ENCODE results near the gene ITGA1. TPM values are rescaled to one million over a fixed set of nuclear protein-coding genes. Genes with fewer than 3 reads are reported as not detected.
A peak's percentile ranks its signal among the peaks of the same experiment; 100 is the strongest.
"Not testable (repeated sequence)": the region's sequence is repeated elsewhere in the genome, so short reads cannot be mapped to it uniquely, and the experiment has no call there.

Gene ITGA1
- polyA plus RNA-seq, 2 donors, result 5.3 to 7.7 TPM

DNA sequence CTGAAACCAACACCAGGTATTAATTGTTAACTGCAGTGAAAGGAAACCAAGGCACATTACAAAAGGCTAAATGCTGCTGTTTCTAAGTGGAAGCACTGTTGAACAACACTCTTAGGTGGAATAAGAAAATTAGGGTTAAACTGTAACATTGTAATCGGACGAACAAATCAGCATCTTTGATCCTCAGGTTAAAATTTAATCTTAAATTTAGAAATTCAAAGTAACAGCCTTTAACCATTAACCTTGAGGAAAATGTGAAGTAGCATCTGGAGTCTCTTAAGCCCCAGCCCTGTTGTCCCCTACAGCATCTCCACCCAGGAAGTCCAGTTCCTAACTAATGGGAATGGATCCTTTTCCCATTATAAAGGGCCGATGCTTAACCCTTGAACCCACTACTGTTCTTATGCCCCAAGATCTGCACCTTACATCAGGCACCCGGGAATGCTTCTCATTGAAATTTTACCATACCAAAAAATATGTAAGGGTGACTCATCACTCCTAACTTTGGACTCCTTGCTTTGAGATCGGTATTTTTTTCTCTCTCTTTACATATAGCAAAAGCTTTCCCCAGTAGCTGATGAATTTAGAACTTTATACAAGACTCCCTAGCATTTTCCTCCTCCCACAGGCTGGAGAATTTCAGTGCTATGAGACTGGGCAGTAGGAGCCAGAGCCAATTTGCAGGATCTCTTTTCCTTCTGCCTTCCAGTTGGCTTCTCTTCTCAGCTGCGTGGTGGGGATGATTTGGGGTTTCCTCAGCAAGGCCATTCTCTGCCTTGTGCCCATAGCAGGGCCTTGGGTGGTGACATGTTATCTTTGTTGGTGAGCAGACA is 169.4 kb downstream of the ITGA1 start:
- Histone ChIP-seq H3K4me3 (ENCODE audit: low read depth in 1 of 2, low read length in 2 of 2) (no peak overlapping the region), H3K4me1 (ENCODE audit: control insufficient read depth in 2 of 2, insufficient read depth in 2 of 2, low read length in 1 of 2) (peaks cover 0 to 2% of the 10 kb centered on the region in 2 donors), H3K27me3 (ENCODE audit: control insufficient read depth in 1 of 2, insufficient read depth in 2 of 2, low read length in 2 of 2) (no peaks in the 10 kb centered on the region), H3K27ac (ENCODE audit: low read depth in 2 of 2, low read length in 1 of 2) (no peak overlapping the region), H3K36me3 (ENCODE audit: control insufficient read depth in 2 of 2, insufficient read depth in 2 of 2, low read length in 1 of 2) (no peaks in the 10 kb centered on the region), H3K9me3 (ENCODE audit: control insufficient read depth in 2 of 2, insufficient read depth in 1 of 2, low read depth in 1 of 2, low read length in 1 of 2) (no peaks in the 10 kb centered on the region)
- 66 to 79% methylated on average over 6 of the region's 6 CpGs for WGBS, 2 donors

DNA sequence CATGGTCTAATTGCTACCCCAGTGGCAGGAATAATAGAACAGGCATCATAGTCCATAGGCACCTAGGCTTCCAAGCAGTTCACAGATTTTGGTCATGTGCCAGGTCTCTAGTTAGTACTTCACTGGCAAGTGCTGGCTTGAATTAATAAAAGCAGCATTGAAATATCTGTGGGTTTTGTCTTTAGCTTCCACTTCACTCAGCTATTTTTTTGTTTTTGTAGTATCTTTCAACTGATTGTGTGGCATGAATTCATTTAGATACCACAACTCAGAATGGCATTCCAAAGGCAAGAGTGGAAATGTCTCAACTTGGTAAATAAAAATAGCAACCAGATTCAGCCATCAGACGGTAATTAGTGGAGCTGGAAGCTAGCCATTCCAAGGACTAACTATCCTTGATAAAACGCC is 173.6 kb downstream of the ITGA1 start:
- no peaks in the 10 kb centered on the region for H3K9me3 ChIP-seq (ENCODE audit: control insufficient read depth in 2 of 2, insufficient read depth in 1 of 2, low read depth in 1 of 2, low read length in 1 of 2)
- 36 to 50% methylated on average over 2 of the region's 2 CpGs for WGBS, 2 donors
- no peak overlapping the region for H3K4me3 ChIP-seq (ENCODE audit: low read depth in 1 of 2, low read length in 2 of 2)
- no peaks in the 10 kb centered on the region for H3K36me3 ChIP-seq (ENCODE audit: control insufficient read depth in 2 of 2, insufficient read depth in 2 of 2, low read length in 1 of 2)
- no peaks in the 10 kb centered on the region for H3K27me3 ChIP-seq (ENCODE audit: control insufficient read depth in 1 of 2, insufficient read depth in 2 of 2, low read length in 2 of 2)
- peaks cover 0 to 2% of the 10 kb centered on the region in 2 donors for H3K4me1 ChIP-seq (ENCODE audit: control insufficient read depth in 2 of 2, insufficient read depth in 2 of 2, low read length in 1 of 2)
- no peak overlapping the region for H3K27ac ChIP-seq (ENCODE audit: low read depth in 2 of 2, low read length in 1 of 2)

DNA sequence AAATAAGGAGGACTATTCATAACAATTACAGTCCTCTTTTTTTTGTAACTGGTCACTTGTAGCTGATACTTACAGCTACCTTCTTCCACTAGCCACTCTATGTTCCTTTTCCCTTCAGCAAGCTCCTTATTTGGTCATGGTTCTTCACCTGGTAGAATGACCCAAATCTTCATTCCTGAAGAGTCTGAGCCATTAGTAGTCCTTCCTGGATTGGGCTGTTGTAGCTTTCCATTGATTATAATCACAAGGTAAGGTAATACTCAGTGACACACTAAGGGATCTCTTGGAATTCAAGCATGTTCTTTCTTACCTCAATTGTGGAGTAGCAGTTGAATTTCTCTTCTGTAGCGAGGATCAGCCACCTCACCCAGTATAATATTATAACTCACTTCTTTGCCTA is 175.9 kb downstream of the ITGA1 start:
- Histone ChIP-seq H3K9me3 (ENCODE audit: control insufficient read depth in 2 of 2, insufficient read depth in 1 of 2, low read depth in 1 of 2, low read length in 1 of 2) (no peaks in the 10 kb centered on the region), H3K27ac (ENCODE audit: low read depth in 2 of 2, low read length in 1 of 2) (no peak overlapping the region), H3K4me3 (ENCODE audit: low read depth in 1 of 2, low read length in 2 of 2) (no peak overlapping the region), H3K36me3 (ENCODE audit: control insufficient read depth in 2 of 2, insufficient read depth in 2 of 2, low read length in 1 of 2) (no peaks in the 10 kb centered on the region), H3K4me1 (ENCODE audit: control insufficient read depth in 2 of 2, insufficient read depth in 2 of 2, low read length in 1 of 2) (no peaks in the 10 kb centered on the region), H3K27me3 (ENCODE audit: control insufficient read depth in 1 of 2, insufficient read depth in 2 of 2, low read length in 2 of 2) (no peaks in the 10 kb centered on the region)
- WGBS, 2 donors, result 95 to 98% methylated on average over 1 of the region's 1 CpG

DNA sequence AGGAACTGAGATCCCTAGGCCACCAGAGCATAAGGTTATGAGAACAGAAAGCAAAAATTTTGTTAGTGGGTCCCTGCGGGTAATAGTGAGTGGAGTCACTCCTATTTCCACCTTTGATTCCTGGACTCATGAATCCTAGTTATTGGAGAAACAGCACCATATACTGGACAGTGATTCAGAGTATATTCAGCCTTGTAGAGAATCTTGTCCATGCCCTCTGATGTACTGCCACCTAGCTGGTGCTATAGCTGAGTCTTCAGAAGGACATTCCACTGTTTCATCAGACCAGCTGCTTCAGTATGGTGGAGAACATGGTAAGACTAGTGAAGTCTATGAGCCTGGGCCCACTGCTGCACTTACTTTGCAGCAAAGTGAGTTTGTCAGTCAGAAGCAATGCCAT is 176.4 kb downstream of the ITGA1 start:
- no peak overlapping the region for H3K27ac ChIP-seq (ENCODE audit: low read depth in 2 of 2, low read length in 1 of 2)
- no peaks in the 10 kb centered on the region for H3K9me3 ChIP-seq (ENCODE audit: control insufficient read depth in 2 of 2, insufficient read depth in 1 of 2, low read depth in 1 of 2, low read length in 1 of 2)
- no peaks in the 10 kb centered on the region for H3K36me3 ChIP-seq (ENCODE audit: control insufficient read depth in 2 of 2, insufficient read depth in 2 of 2, low read length in 1 of 2)
- H3K4me1 ChIP-seq (ENCODE audit: control insufficient read depth in 2 of 2, insufficient read depth in 2 of 2, low read length in 1 of 2), result no peaks in the 10 kb centered on the region
- WGBS, 2 donors, result 92 to 100% methylated on average over 1 of the region's 1 CpG
- H3K4me3 ChIP-seq (ENCODE audit: low read depth in 1 of 2, low read length in 2 of 2), result no peak overlapping the region
- H3K27me3 ChIP-seq (ENCODE audit: control insufficient read depth in 1 of 2, insufficient read depth in 2 of 2, low read length in 2 of 2), result no peaks in the 10 kb centered on the region

DNA sequence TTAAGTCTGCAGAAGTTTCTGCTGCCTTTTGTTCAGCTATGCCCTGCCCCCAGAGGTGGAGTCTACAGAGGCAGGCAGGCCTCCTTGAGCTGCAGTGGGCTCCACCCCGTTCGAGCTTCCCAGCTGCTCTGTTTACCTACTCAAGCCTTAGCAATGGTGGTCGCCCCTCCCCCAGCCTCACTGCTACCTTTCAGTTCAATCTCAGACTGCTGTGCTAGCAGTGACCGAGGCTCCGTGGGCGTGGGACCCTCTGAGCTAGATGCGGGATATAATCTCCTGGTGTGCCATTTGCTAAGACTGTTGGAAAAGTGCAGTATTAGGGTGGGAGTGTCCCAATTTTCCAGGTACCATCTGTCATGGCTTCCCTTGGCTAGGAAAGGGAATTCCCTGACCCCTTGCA is 188.4 kb downstream of the ITGA1 start:
- WGBS, 2 donors, result 88% methylated on average over 7 of the region's 7 CpGs
- not testable (repeated sequence) for H3K36me3 ChIP-seq (ENCODE audit: control insufficient read depth in 2 of 2, insufficient read depth in 2 of 2, low read length in 1 of 2); H3K4me1 ChIP-seq (ENCODE audit: control insufficient read depth in 2 of 2, insufficient read depth in 2 of 2, low read length in 1 of 2); H3K27me3 ChIP-seq (ENCODE audit: control insufficient read depth in 1 of 2, insufficient read depth in 2 of 2, low read length in 2 of 2); H3K4me3 ChIP-seq (ENCODE audit: low read depth in 1 of 2, low read length in 2 of 2); H3K27ac ChIP-seq (ENCODE audit: low read depth in 2 of 2, low read length in 1 of 2); H3K9me3 ChIP-seq (ENCODE audit: control insufficient read depth in 2 of 2, insufficient read depth in 1 of 2, low read depth in 1 of 2, low read length in 1 of 2)

DNA sequence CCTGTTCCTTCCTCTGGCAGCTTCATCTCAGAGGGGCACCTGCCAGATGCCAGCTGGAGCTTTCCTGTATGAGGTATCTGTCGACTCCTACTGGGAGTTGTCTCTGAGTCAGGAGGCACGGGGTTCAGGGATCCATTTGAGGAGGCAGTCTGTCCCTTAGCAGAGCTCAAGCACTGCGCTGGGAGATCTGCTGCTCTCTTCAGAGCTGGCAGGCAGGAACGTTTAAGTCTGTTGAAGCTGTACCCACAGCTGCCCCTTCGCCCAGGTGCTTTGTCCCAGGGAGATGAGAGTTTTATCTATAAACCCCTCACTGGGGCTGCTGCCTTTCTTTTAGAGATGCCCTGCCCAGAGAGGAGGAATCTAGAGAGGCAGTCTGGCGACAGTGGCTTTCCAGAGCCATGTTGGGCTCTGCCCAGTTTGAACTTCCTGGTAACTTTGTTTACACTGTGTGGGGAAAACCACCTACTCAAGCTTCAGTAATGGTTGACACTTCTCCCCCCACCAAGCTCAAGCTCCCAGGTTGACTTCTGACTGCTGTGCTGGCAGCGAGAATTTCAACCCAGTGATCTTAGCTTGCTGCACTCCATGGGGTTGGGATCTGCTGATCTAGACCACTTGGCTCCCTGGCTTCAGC is 189.7 kb downstream of the ITGA1 start:
- Histone ChIP-seq H3K4me1 (ENCODE audit: control insufficient read depth in 2 of 2, insufficient read depth in 2 of 2, low read length in 1 of 2) (no peaks in the 10 kb centered on the region), H3K27ac (ENCODE audit: low read depth in 2 of 2, low read length in 1 of 2) (no peak overlapping the region), H3K4me3 (ENCODE audit: low read depth in 1 of 2, low read length in 2 of 2) (no peak overlapping the region), H3K27me3 (ENCODE audit: control insufficient read depth in 1 of 2, insufficient read depth in 2 of 2, low read length in 2 of 2) (no peaks in the 10 kb centered on the region), H3K36me3 (ENCODE audit: control insufficient read depth in 2 of 2, insufficient read depth in 2 of 2, low read length in 1 of 2) (no peaks in the 10 kb centered on the region), H3K9me3 (ENCODE audit: control insufficient read depth in 2 of 2, insufficient read depth in 1 of 2, low read depth in 1 of 2, low read length in 1 of 2) (peaks cover 0 to 2% of the 10 kb centered on the region in 2 donors)
- WGBS, 2 donors, result 89 to 90% methylated on average over 7 of the region's 7 CpGs

DNA sequence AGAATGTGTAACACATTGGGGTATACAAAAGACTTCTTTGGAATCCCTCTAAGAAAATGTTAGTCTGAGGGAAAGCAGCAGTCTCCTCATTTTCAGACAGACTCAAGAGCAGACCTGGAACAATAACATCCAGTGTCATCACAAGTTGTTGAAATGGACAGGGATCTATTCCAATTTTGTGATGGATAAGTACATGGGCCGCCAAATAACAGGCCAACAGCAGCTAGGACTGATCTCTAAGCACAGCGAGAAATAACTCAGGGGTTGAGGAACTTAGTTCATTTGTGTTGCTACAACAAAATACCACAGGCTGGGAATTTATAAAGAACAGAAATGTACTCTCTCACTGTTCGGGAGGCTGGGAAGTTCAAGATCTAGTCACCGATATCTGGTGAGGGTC is 193.8 kb downstream of the ITGA1 start:
- no peaks in the 10 kb centered on the region for H3K27me3 ChIP-seq (ENCODE audit: control insufficient read depth in 1 of 2, insufficient read depth in 2 of 2, low read length in 2 of 2)

DNA sequence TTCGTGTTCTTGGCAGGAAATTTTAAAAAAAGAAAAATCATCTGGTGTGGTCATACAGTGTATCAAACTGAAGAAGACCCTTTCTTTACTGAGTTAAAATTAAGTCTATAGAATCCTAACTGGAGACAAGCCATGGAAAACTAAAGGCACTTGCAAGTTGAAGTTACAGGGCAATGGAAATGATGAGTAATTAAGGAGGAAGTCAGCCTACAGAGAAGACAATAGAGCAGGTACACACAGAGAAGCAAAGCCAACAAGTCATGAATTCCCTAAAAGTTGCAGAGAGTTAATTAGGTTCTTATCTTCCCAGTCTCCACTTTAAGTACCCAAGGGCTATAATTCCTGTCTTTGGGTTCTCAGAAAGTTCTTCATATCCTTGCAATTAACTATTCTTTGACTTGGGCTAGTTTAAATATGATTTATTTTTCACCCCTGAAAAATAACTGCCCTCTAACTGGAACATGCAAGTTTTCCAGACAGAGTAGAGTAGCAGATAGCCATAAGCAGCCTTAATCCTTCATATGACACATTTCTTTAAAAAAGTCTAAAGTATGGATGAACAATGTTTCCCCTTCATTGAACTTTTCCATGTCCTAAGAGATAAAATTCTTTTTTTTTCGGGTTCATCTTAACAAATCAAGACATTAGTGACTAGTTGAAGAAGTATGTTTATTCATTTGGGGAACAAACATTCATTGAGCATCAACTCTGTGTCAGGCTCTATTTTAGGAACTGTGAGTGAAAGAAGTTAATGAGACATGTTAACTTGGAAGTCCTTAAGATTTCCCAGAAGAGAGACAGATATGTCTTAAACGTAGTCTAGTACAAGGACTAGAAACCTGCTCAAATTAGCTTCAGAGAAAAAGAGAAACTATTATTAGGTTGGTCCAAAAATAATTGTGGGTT is 196.3 kb downstream of the ITGA1 start:
- no peak overlapping the region for H3K27ac ChIP-seq (ENCODE audit: low read depth in 2 of 2, low read length in 1 of 2)
- no peaks in the 10 kb centered on the region for H3K27me3 ChIP-seq (ENCODE audit: control insufficient read depth in 1 of 2, insufficient read depth in 2 of 2, low read length in 2 of 2)
- WGBS, 2 donors, result 47 to 49% methylated on average over 3 of the region's 3 CpGs
- no peaks in the 10 kb centered on the region for H3K36me3 ChIP-seq (ENCODE audit: control insufficient read depth in 2 of 2, insufficient read depth in 2 of 2, low read length in 1 of 2)
- H3K4me1 ChIP-seq (ENCODE audit: control insufficient read depth in 2 of 2, insufficient read depth in 2 of 2, low read length in 1 of 2), result no peaks in the 10 kb centered on the region
- H3K9me3 ChIP-seq (ENCODE audit: control insufficient read depth in 2 of 2, insufficient read depth in 1 of 2, low read depth in 1 of 2, low read length in 1 of 2), result no peaks in the 10 kb centered on the region
- no peak overlapping the region for H3K4me3 ChIP-seq (ENCODE audit: low read depth in 1 of 2, low read length in 2 of 2)

More for the DNA sequence above, 193.8 kb downstream of the ITGA1 start:
- H3K4me3 ChIP-seq (ENCODE audit: low read depth in 1 of 2, low read length in 2 of 2), result no peak overlapping the region
- H3K27ac ChIP-seq (ENCODE audit: low read depth in 2 of 2, low read length in 1 of 2), result no peak overlapping the region
- WGBS, 2 donors, result 77 to 93% methylated on average over 4 of the region's 4 CpGs
- H3K4me1 ChIP-seq (ENCODE audit: control insufficient read depth in 2 of 2, insufficient read depth in 2 of 2, low read length in 1 of 2), result no peaks in the 10 kb centered on the region
- H3K36me3 ChIP-seq (ENCODE audit: control insufficient read depth in 2 of 2, insufficient read depth in 2 of 2, low read length in 1 of 2), result no peaks in the 10 kb centered on the region
- H3K9me3 ChIP-seq (ENCODE audit: control insufficient read depth in 2 of 2, insufficient read depth in 1 of 2, low read depth in 1 of 2, low read length in 1 of 2), result no peaks in the 10 kb centered on the region

DNA sequence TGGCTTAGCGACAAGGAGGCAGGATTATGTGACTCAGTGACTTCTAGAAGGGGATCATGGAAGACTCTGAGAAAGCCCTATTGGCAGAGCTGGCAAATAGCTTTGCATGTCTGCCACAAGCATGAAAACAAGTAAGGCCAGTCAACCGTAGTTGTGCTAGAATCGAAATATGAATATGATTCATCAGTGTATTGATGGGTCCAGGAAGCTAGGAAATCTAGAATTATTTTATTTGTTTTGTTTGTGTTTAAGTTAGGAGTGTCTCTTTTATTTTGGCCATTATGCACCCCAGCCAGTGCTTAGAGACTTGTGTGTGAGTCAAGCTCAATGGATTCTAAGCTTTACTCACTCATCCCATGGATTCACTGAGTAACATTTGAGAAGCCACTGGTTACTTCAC is 197.6 kb downstream of the ITGA1 start:
- Histone ChIP-seq H3K9me3 (ENCODE audit: control insufficient read depth in 2 of 2, insufficient read depth in 1 of 2, low read depth in 1 of 2, low read length in 1 of 2) (no peaks in the 10 kb centered on the region), H3K27ac (ENCODE audit: low read depth in 2 of 2, low read length in 1 of 2) (peak overlapping the region in 1 of 2 donors; percentile 6), H3K36me3 (ENCODE audit: control insufficient read depth in 2 of 2, insufficient read depth in 2 of 2, low read length in 1 of 2) (no peaks in the 10 kb centered on the region), H3K27me3 (ENCODE audit: control insufficient read depth in 1 of 2, insufficient read depth in 2 of 2, low read length in 2 of 2) (no peaks in the 10 kb centered on the region), H3K4me1 (ENCODE audit: control insufficient read depth in 2 of 2, insufficient read depth in 2 of 2, low read length in 1 of 2) (no peaks in the 10 kb centered on the region), H3K4me3 (ENCODE audit: low read depth in 1 of 2, low read length in 2 of 2) (no peak overlapping the region)
- 51 to 69% methylated on average over 3 of the region's 3 CpGs for WGBS, 2 donors
